ENCODE data around the gene PPP2R3A.
"Not testable (repeated sequence)": the region's sequence is repeated elsewhere in the genome, so short reads cannot be mapped to it uniquely, and the experiment has no call there.

- TF ChIP-seq SP1 (IDR thresholded peaks at IDR 0.05); SP1 (CRISPR knock-in tag; IDR thresholded peaks at IDR 0.05); FOXM1 (CRISPR knock-in tag; IDR thresholded peaks at IDR 0.05); EP300 (IDR thresholded peaks at IDR 0.05; ENCODE audit: low read depth in 2 of 2, low read length in 2 of 2); EP300 (CRISPR knock-in tag; IDR thresholded peaks at IDR 0.05; ENCODE audit: borderline replicate concordance); ZBTB39 (CRISPR knock-in tag; IDR thresholded peaks at IDR 0.05); SMAD3 (CRISPR knock-in tag; IDR thresholded peaks at IDR 0.05); BHLHE40 (IDR thresholded peaks at IDR 0.05; ENCODE audit: low read length); ATAD3A (CRISPR knock-in tag; IDR thresholded peaks at IDR 0.05); FOXP1 (IDR thresholded peaks at IDR 0.05); FOXP1 (CRISPR knock-in tag; IDR thresholded peaks at IDR 0.05); ZNF274 (CRISPR knock-in tag; IDR thresholded peaks at IDR 0.05); RBM22 (optimal IDR thresholded peaks at IDR 0.05; ENCODE audit: low read length); TOE1 (CRISPR knock-in tag; IDR thresholded peaks at IDR 0.05); ZNF652 (CRISPR knock-in tag; IDR thresholded peaks at IDR 0.05; ENCODE audit: borderline replicate concordance, low read depth): not testable (repeated sequence)
- TF ChIP-seq, protein P1, sequence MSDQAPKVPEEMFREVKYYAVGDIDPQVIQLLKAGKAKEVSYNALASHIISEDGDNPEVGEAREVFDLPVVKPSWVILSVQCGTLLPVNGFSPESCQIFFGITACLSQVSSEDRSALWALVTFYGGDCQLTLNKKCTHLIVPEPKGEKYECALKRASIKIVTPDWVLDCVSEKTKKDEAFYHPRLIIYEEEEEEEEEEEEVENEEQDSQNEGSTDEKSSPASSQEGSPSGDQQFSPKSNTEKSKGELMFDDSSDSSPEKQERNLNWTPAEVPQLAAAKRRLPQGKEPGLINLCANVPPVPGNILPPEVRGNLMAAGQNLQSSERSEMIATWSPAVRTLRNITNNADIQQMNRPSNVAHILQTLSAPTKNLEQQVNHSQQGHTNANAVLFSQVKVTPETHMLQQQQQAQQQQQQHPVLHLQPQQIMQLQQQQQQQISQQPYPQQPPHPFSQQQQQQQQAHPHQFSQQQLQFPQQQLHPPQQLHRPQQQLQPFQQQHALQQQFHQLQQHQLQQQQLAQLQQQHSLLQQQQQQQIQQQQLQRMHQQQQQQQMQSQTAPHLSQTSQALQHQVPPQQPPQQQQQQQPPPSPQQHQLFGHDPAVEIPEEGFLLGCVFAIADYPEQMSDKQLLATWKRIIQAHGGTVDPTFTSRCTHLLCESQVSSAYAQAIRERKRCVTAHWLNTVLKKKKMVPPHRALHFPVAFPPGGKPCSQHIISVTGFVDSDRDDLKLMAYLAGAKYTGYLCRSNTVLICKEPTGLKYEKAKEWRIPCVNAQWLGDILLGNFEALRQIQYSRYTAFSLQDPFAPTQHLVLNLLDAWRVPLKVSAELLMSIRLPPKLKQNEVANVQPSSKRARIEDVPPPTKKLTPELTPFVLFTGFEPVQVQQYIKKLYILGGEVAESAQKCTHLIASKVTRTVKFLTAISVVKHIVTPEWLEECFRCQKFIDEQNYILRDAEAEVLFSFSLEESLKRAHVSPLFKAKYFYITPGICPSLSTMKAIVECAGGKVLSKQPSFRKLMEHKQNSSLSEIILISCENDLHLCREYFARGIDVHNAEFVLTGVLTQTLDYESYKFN (CRISPR knock-in tag; conservative IDR thresholded peaks at IDR 0.05) = not testable (repeated sequence)
- TF ChIP-seq, protein P2, sequence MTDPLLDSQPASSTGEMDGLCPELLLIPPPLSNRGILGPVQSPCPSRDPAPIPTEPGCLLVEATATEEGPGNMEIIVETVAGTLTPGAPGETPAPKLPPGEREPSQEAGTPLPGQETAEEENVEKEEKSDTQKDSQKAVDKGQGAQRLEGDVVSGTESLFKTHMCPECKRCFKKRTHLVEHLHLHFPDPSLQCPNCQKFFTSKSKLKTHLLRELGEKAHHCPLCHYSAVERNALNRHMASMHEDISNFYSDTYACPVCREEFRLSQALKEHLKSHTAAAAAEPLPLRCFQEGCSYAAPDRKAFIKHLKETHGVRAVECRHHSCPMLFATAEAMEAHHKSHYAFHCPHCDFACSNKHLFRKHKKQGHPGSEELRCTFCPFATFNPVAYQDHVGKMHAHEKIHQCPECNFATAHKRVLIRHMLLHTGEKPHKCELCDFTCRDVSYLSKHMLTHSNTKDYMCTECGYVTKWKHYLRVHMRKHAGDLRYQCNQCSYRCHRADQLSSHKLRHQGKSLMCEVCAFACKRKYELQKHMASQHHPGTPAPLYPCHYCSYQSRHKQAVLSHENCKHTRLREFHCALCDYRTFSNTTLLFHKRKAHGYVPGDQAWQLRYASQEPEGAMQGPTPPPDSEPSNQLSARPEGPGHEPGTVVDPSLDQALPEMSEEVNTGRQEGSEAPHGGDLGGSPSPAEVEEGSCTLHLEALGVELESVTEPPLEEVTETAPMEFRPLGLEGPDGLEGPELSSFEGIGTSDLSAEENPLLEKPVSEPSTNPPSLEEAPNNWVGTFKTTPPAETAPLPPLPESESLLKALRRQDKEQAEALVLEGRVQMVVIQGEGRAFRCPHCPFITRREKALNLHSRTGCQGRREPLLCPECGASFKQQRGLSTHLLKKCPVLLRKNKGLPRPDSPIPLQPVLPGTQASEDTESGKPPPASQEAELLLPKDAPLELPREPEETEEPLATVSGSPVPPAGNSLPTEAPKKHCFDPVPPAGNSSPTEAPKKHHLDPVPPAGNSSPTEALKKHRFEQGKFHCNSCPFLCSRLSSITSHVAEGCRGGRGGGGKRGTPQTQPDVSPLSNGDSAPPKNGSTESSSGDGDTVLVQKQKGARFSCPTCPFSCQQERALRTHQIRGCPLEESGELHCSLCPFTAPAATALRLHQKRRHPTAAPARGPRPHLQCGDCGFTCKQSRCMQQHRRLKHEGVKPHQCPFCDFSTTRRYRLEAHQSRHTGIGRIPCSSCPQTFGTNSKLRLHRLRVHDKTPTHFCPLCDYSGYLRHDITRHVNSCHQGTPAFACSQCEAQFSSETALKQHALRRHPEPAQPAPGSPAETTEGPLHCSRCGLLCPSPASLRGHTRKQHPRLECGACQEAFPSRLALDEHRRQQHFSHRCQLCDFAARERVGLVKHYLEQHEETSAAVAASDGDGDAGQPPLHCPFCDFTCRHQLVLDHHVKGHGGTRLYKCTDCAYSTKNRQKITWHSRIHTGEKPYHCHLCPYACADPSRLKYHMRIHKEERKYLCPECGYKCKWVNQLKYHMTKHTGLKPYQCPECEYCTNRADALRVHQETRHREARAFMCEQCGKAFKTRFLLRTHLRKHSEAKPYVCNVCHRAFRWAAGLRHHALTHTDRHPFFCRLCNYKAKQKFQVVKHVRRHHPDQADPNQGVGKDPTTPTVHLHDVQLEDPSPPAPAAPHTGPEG (CRISPR knock-in tag; IDR thresholded peaks at IDR 0.05) = not testable (repeated sequence)
Measured at GRCh38 chr3:135935171-135935570, 30.4 kb upstream of the PPP2R3A start.

All from HepG2 (cell line).